ENCODE data around the gene EYA2.

The EYA2 gene

GRCh38 chr20:47227119-47227518, 332.5 kb downstream of the EYA2 start:
- no peak for DNase-seq (ENCODE audit: low read depth in 2 of 2)

GRCh38 chr20:47227576-47227975, 332.9 kb downstream of the EYA2 start:
- DNase-seq (ENCODE audit: low read depth in 2 of 2), result no peak

- DNase-seq (ENCODE audit: low read depth in 2 of 2), result no peak
Observed at GRCh38 chr20:47228654-47229053, 334.0 kb downstream of the EYA2 start.

- no peak for DNase-seq (ENCODE audit: low read depth in 2 of 2)
Observed at GRCh38 chr20:47230811-47231256, 336.2 kb downstream of the EYA2 start.

- DNase-seq (ENCODE audit: low read depth in 2 of 2), result no peak
Observed at GRCh38 chr20:47231382-47232039, 336.9 kb downstream of the EYA2 start.

GRCh38 chr20:47232518-47232917, 337.9 kb downstream of the EYA2 start:
- no peak for DNase-seq (ENCODE audit: low read depth in 2 of 2)

GRCh38 chr20:47233333-47234188, 338.9 kb downstream of the EYA2 start:
- no peak for DNase-seq (ENCODE audit: low read depth in 2 of 2)

GRCh38 chr20:47235111-47235510, 340.5 kb downstream of the EYA2 start:
- no peak for DNase-seq (ENCODE audit: low read depth in 2 of 2)

- no peak for DNase-seq (ENCODE audit: low read depth in 2 of 2)
Observed at GRCh38 chr20:47235853-47236638, 341.4 kb downstream of the EYA2 start.

- DNase-seq (ENCODE audit: low read depth in 2 of 2), result no peak
Observed at GRCh38 chr20:47236639-47236900, 341.9 kb downstream of the EYA2 start.

- no peak for DNase-seq (ENCODE audit: low read depth in 2 of 2)
Observed at GRCh38 chr20:47237715-47238114, 343.1 kb downstream of the EYA2 start.

Measured in activated CD8-positive, alpha-beta memory T cell treated with anti-CD3 and anti-CD28 coated beads for 4 hours (primary cell).